ENCODE data around the gene APC.

DNA sequence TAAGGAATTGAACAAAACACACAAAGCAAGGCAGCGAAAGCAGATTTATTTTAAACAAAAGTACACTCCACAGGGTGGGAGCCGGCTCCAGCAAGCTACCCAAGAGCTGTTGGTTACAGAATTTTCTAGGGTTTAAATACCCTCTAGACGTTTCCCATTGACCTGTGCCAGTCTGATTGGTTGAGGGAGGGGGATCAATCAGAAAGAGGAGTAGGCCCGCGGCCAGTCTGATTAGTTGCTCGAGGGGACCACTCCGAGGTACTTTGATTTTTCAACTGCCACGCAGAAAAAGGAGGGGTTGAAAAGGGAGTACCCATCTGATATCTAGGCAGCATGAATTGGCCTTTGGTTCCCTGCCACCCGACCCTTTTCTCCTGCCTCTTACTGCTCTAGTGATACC is 124.4 kb downstream of the APC start:
- TF ChIP-seq, protein P1, sequence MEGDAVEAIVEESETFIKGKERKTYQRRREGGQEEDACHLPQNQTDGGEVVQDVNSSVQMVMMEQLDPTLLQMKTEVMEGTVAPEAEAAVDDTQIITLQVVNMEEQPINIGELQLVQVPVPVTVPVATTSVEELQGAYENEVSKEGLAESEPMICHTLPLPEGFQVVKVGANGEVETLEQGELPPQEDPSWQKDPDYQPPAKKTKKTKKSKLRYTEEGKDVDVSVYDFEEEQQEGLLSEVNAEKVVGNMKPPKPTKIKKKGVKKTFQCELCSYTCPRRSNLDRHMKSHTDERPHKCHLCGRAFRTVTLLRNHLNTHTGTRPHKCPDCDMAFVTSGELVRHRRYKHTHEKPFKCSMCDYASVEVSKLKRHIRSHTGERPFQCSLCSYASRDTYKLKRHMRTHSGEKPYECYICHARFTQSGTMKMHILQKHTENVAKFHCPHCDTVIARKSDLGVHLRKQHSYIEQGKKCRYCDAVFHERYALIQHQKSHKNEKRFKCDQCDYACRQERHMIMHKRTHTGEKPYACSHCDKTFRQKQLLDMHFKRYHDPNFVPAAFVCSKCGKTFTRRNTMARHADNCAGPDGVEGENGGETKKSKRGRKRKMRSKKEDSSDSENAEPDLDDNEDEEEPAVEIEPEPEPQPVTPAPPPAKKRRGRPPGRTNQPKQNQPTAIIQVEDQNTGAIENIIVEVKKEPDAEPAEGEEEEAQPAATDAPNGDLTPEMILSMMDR (IDR thresholded peaks at IDR 0.05; ENCODE audit: insufficient read depth, low read depth, low read length), result no peak
- TF ChIP-seq EZH2 (IDR thresholded peaks at IDR 0.05; ENCODE audit: insufficient read depth, low read length), result no peak

Data from astrocyte (in vitro differentiated cells and primary cell).